NCI-H510A (cell line): ENCODE results near the gene ACTRT3.
"Not testable (repeated sequence)": the region's sequence is repeated elsewhere in the genome, so short reads cannot be mapped to it uniquely, and the experiment has no call there.

Experiments
- DNase-seq: peaks from one replicate; lab custom pipeline; 2025; lab: John Stamatoyannopoulos, UW

The ACTRT3 gene

DNA sequence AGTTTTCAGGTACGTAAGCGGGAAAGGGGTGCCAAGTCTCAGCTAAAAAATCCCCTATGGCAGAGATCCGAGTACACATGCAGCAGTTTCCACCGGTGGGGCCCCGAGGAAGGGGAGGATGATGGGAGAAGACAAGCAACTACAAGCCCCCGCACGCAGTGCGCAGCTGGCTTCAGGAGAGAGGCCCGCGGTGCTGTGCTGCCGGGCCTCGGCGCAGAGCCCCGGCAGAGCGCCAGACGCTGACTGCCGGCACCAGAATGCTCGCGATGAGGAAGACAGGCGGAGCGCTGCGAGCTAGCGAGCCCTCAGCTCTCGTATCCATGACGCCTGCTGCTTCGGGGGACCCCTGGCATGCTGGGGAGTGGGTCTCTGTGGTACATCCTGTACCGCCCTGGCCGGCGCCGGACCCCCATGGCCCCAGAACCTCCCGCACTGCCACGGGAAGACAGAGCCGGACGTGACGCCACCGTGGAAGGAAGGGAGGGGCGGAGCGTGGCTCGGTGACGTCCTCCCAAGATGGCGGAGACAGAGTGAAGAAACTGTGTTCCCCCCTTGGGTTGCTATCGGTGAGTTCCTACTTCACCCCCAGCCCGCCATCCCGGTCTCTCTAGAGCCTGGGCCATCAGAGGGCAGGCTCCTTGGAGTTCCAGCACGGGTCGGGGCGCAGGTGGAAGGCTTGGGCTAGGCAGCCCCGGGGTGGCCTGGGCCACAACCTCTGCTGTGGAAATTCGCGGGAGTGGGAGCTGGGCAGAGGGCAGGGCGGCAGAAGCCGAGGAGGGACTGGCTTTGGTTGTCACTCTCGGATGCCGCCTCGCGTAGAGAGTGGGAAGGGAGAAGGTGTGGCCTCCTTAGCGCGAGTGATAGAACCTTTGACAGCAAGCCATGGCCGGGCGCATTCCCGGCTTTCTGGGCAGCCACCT, 3.8 kb upstream of the ACTRT3 start, which contains the start of gene MYNN:
TSS of gene MYNN (plus strand) at position 500 of the 920 bp plus-strand sequence. CDS start 900 bp downstream, outside the sequence.
- peak; percentile 68 for DNase-seq

- peak; percentile 61 for DNase-seq
Measured at GRCh38 chr3:169772305-169772896, 3.0 kb upstream of the ACTRT3 start.

- DNase-seq = peak; percentile 59
Measured at GRCh38 chr3:169771497-169772304, 2.3 kb upstream of the ACTRT3 start.

DNA sequence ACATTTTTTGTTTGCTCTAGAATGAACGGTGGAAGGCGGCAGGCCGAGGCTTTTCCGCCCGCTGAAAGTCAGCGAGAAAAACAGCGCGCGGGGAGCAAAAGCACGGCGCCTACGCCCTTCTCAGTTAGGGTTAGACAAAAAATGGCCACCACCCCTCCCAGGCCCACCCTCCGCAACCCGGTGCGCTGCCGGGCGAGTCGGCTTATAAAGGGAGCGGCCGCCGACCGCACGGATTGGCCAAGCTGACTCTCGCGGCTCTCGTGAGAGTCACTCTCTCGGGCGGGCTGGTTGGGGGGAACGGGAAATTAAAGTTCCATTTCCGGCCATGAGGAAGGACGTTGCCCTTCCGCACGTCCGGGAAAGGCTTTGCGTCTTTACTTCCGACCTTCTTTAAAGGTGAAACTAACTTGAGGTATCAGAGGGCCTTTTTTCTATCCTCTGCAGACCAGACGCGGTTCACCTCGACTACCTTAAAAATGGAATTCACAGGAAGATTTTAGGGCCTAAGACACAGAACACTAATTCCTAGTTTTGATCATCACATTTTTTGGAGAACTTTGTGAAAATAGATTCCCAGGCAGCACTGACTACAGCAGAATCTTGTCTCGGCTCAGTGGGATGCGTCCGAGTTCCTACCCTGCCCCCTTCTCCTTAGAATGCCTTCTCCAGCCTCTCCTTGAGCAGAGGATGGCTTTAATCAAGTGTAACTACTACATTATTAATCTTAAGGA, 4.3 kb downstream of the ACTRT3 start, which contains the start of gene TERC:
TSS of gene TERC (minus strand) at position 179 of the 731 bp plus-strand sequence.
- DNase-seq = peak; percentile 90

DNA sequence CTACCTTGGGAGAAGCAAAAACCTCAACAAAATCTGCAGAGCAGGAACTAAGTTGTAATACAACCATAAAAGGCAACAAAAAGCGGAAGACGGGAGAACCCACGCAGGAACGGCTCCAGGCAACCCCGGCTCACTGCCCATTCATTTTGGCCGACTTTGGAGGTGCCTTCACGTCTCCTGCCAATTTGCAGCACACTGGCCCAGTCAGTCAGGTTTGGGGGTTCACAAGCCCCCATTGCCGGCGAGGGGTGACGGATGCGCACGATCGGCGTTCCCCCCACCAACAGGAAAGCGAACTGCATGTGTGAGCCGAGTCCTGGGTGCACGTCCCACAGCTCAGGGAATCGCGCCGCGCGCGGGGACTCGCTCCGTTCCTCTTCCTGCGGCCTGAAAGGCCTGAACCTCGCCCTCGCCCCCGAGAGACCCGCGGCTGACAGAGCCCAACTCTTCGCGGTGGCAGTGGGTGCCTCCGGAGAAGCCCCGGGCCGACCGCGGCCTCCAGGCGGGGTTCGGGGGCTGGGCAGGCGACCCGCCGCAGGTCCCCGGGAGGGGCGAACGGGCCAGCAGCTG, 5.0 kb downstream of the ACTRT3 start:
- DNase-seq = no peak

GRCh38 chr3:169760479-169760878, 8.9 kb downstream of the ACTRT3 start:
- no peak for DNase-seq

- DNase-seq = no peak
Measured at GRCh38 chr3:169759256-169759655, 10.1 kb downstream of the ACTRT3 start.

DNA sequence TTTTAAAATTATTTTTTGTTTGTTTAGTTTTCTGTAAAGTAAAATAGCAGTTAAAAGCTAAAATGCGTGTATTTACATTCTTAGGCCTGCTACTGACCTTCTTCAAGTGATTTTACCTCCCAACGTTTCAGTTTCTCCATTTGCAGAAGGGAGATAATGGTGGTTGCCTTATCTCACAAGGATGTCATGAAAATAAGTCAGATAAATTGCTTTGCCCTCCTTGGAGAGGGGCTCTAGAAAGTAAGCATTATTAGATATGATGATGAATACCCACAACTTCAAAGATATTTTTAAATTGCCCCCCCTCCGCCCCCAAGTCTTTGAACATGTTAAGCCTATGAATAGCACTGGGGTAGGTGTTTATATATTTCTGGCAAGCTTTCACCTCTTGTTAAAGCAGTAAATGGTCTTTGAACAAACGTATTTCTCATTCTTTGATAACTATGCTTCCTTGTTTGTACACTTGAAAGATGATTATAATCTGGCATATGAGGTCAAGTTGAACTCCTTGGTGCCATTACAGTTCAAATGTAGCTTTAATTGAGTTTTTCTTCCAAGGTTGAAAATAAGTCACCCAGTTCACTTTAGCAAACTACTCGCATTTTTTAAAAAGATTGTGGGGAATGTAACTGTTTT, 10.9 kb downstream of the ACTRT3 start:
- no peak for DNase-seq

- DNase-seq = no peak
Measured at GRCh38 chr3:169755488-169755887, 13.9 kb downstream of the ACTRT3 start.

- no peak for DNase-seq
Measured at GRCh38 chr3:169754711-169755110, 14.7 kb downstream of the ACTRT3 start.

- DNase-seq = no peak
Measured at GRCh38 chr3:169751875-169752274, 17.5 kb downstream of the ACTRT3 start.

- no peak for DNase-seq
Measured at GRCh38 chr3:169750665-169751064, 18.7 kb downstream of the ACTRT3 start.

DNA sequence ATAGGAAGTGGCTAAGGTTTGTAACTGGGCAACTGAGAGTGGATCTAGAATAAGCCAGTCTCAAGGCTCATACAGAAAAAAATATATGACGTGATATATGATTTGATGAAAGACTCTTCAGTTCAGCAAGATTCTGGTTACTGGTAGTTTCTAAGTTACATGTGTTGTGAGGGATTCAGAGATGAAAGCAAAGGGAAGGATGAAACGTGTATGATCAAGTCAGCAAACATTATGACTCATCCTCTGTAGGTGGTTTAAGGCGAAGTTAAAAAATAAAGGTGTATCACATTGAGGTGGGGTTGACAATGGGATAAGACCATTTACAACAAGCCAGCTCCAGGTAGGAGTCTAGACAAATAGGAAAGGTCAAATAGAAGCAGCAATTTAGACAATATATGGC, 20.7 kb downstream of the ACTRT3 start:
- no peak for DNase-seq

- DNase-seq = no peak
Measured at GRCh38 chr3:169746924-169747323, 22.4 kb downstream of the ACTRT3 start.

GRCh38 chr3:169744366-169745054, 24.9 kb downstream of the ACTRT3 start:
- no peak for DNase-seq

DNA sequence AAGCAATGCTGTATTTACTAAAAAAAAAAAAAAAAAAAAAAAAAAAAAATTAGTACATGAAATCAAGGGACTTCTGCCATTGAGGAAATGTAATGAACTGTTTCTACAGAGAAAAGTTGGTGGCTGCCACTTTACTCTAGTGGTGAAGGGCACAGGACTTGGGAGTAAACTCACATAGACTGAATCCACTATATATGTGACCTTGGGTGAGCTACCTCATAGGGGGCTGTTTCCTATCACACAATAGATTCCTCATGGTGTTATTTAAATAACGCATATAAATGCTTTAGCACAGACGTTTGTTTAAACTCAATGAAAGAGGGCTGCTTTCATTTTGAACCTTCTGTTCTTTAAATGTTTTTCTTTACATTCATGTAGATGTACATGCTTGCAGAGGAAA, 30.3 kb downstream of the ACTRT3 start:
- DNase-seq = no peak

DNA sequence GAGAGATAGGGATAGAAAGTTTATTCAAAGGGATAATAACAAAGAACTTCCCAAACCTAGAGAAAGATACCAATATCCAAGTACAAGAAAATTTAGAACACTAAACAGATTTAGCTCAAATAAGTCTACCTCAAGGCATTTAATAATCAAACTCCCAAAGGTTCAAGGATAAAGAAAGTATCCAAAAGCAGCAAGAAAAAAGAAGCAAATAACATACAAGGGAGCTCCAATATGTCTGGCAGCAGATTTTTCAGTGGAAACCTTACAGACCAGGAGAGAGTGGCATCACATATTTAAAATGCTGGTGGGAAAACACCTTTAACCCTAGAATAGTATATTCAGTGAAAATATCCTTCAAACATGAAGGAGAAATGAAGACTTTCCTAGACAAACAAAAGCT, 37.5 kb downstream of the ACTRT3 start:
- DNase-seq = not testable (repeated sequence)

- DNase-seq = no peak
Measured at GRCh38 chr3:169722724-169723123, 46.6 kb downstream of the ACTRT3 start.

GRCh38 chr3:169718415-169718814, 50.9 kb downstream of the ACTRT3 start:
- DNase-seq = not testable (repeated sequence)
